ENCODE data around the gene SCAF8.
"Not testable (repeated sequence)": the region's sequence is repeated elsewhere in the genome, so short reads cannot be mapped to it uniquely, and the experiment has no call there.

- TF ChIP-seq GTF2F1 (IDR thresholded peaks at IDR 0.05; ENCODE audit: borderline replicate concordance, low read depth, low read length); POLR2A (IDR thresholded peaks at IDR 0.05; ENCODE audit: control extremely low read depth in 1 of 2, low read depth in 2 of 2, low read length in 2 of 2); CTCF (IDR thresholded peaks at IDR 0.05; ENCODE audit: control extremely low read depth in 1 of 3, insufficient read depth in 1 of 3, low read depth in 1 of 3, low read length in 3 of 3); SUZ12 (IDR thresholded peaks at IDR 0.05; ENCODE audit: low read length); USF2 (IDR thresholded peaks at IDR 0.05; ENCODE audit: low read length); MAFK (IDR thresholded peaks at IDR 0.05; ENCODE audit: low read depth, low read length); RAD21 (IDR thresholded peaks at IDR 0.05 in 1 of 2, conservative IDR thresholded peaks at IDR 0.05 in 1 of 2; ENCODE audit: low read depth in 2 of 2, low read length in 2 of 2); HDAC2 (IDR thresholded peaks at IDR 0.05; ENCODE audit: borderline replicate concordance in 1 of 2, low read depth in 2 of 2, low read length in 2 of 2); SP1 (IDR thresholded peaks at IDR 0.05; ENCODE audit: low read depth, low read length); EP300 (IDR thresholded peaks at IDR 0.05; ENCODE audit: borderline replicate concordance in 1 of 2, low read depth in 2 of 2, low read length in 2 of 2); EZH2 (IDR thresholded peaks at IDR 0.05; ENCODE audit: low read depth, low read length, severe bottlenecking); POLR2AphosphoS5 (IDR thresholded peaks at IDR 0.05; ENCODE audit: low read depth, low read length); SRF (IDR thresholded peaks at IDR 0.05; ENCODE audit: low read depth, low read length): not testable (repeated sequence)
Observed at GRCh38 chr6:154811663-154812062, 78.4 kb downstream of the SCAF8 start.
